H7 (cell line): ENCODE results near the gene DZIP3. TPM values are rescaled to one million over a fixed set of nuclear protein-coding genes. Genes with fewer than 3 reads are reported as not detected.

Experiments
- DNase-seq: peaks from one replicate; pipeline ENCODE4 v3.0.0; 2012
- H3K27me3 ChIP-seq: 2 replicates; pipeline ENCODE4 v1.6.0; 2011; ENCODE audit warnings: mild to moderate bottlenecking, low read length; ENCODE audit not compliant: control insufficient read depth, insufficient read depth
- H3K36me3 ChIP-seq: replicated peaks from 2 replicates; pipeline ENCODE4 v1.5.1; 2011; ENCODE audit warnings: low read length; ENCODE audit not compliant: control insufficient read depth, insufficient read depth
- H3K4me3 ChIP-seq: 2 replicates; pipeline ENCODE4 v1.5.1; 2011; ENCODE audit warnings: low read depth, mild to moderate bottlenecking, control low read depth, low read length, moderate library complexity; ENCODE audit not compliant: insufficient read depth
- total RNA-seq: library from RNA; depleted of rRNA; stranded (reverse); fragments of >200 nt; shearing (Covaris generic); gene quantifications from 2 replicates; pipeline ENCODE4 v1.2.3, GENCODE V29; 2014; rRNA removed

DZIP3 gene
- total RNA-seq, result 14.5 and 22.6 TPM in 2 replicates

- peak within 1 kb of the TSS; percentile 82 for H3K4me3 ChIP-seq
- DNase-seq, result peak; percentile 87
- H3K27me3 ChIP-seq, result no peaks in the 10 kb centered on the region
- no peaks in the 10 kb centered on the region for H3K36me3 ChIP-seq
Measured at GRCh38 chr3:108589081-108589997, at the start of gene DZIP3, which contains the start of gene CIP2A. Gene DZIP3, plus strand, starts transcription at chr3:108589722. Its CDS starts 15,685 bp downstream, at chr3:108605407. Gene CIP2A, minus strand, starts transcription at chr3:108589438. Its CDS starts 63 bp downstream, at chr3:108589375.

- H3K4me3 ChIP-seq, result no peak overlapping the region
- H3K27me3 ChIP-seq, result no peaks in the 10 kb centered on the region
- DNase-seq, result no peak
- peaks cover 7% of the 10 kb centered on the region for H3K36me3 ChIP-seq
Measured at GRCh38 chr3:108546247-108546646, 43.3 kb upstream of the DZIP3 start.

- DNase-seq, result no peak
- Histone ChIP-seq H3K27me3 (no peaks in the 10 kb centered on the region), H3K4me3 (no peak overlapping the region), H3K36me3 (peaks cover 7% of the 10 kb centered on the region)
Measured at GRCh38 chr3:108546692-108547091, 42.8 kb upstream of the DZIP3 start.

- H3K27me3 ChIP-seq, result no peaks in the 10 kb centered on the region
- H3K4me3 ChIP-seq, result no peak overlapping the region
- peaks cover 7% of the 10 kb centered on the region for H3K36me3 ChIP-seq
- DNase-seq, result no peak
Measured at GRCh38 chr3:108548304-108548703, 41.2 kb upstream of the DZIP3 start.

GRCh38 chr3:108548886-108549285, 40.6 kb upstream of the DZIP3 start:
- H3K4me3 ChIP-seq, result no peak overlapping the region
- no peaks in the 10 kb centered on the region for H3K27me3 ChIP-seq
- H3K36me3 ChIP-seq, result peaks cover 1% of the 10 kb centered on the region
- no peak for DNase-seq

GRCh38 chr3:108552267-108553159, 37.0 kb upstream of the DZIP3 start:
- Histone ChIP-seq H3K4me3 (no peak overlapping the region), H3K36me3 (peaks cover 9% of the 10 kb centered on the region), H3K27me3 (no peaks in the 10 kb centered on the region)
- no peak for DNase-seq

- H3K4me3 ChIP-seq, result no peak overlapping the region
- DNase-seq, result no peak
- peaks cover 12% of the 10 kb centered on the region for H3K36me3 ChIP-seq
- no peaks in the 10 kb centered on the region for H3K27me3 ChIP-seq
Measured at GRCh38 chr3:108554229-108554628, 35.3 kb upstream of the DZIP3 start.

GRCh38 chr3:108554913-108555571, 34.5 kb upstream of the DZIP3 start:
- Histone ChIP-seq H3K4me3 (no peak overlapping the region), H3K36me3 (peaks cover 12% of the 10 kb centered on the region), H3K27me3 (no peaks in the 10 kb centered on the region)
- DNase-seq, result no peak

GRCh38 chr3:108555966-108556581, 33.4 kb upstream of the DZIP3 start:
- Histone ChIP-seq H3K27me3 (no peaks in the 10 kb centered on the region), H3K4me3 (no peak overlapping the region), H3K36me3 (peaks cover 14% of the 10 kb centered on the region)
- DNase-seq, result no peak

- Histone ChIP-seq H3K36me3 (peaks cover 11% of the 10 kb centered on the region), H3K4me3 (no peak overlapping the region), H3K27me3 (no peaks in the 10 kb centered on the region)
- no peak for DNase-seq
Measured at GRCh38 chr3:108562565-108562964, 27.0 kb upstream of the DZIP3 start.

- H3K4me3 ChIP-seq, result no peak overlapping the region
- no peak for DNase-seq
- H3K27me3 ChIP-seq, result no peaks in the 10 kb centered on the region
- peaks cover 10% of the 10 kb centered on the region for H3K36me3 ChIP-seq
Measured at GRCh38 chr3:108564564-108564963, 25.0 kb upstream of the DZIP3 start.

- Histone ChIP-seq H3K36me3 (peaks cover 8% of the 10 kb centered on the region), H3K27me3 (no peaks in the 10 kb centered on the region), H3K4me3 (no peak overlapping the region)
- DNase-seq, result no peak
Measured at GRCh38 chr3:108565506-108565905, 24.0 kb upstream of the DZIP3 start.

- Histone ChIP-seq H3K4me3 (no peak overlapping the region), H3K36me3 (peaks cover 8% of the 10 kb centered on the region), H3K27me3 (no peaks in the 10 kb centered on the region)
- no peak for DNase-seq
Measured at GRCh38 chr3:108566599-108566998, 22.9 kb upstream of the DZIP3 start.

GRCh38 chr3:108569336-108569735, 20.2 kb upstream of the DZIP3 start:
- no peak for DNase-seq
- Histone ChIP-seq H3K27me3 (no peaks in the 10 kb centered on the region), H3K36me3 (peaks cover 3% of the 10 kb centered on the region), H3K4me3 (no peak overlapping the region)
